Articular chondrocyte of knee joint (primary cell): ENCODE measurements around the gene OR8B3. TPM values are rescaled to one million over a fixed set of nuclear protein-coding genes. Genes with fewer than 3 reads are reported as not detected.

Source experiments
- total RNA-seq: library from RNA; depleted of rRNA; stranded (reverse); fragments of >200 nt; gene quantifications from 2 replicates; pipeline ENCODE4 v1.2.3, GENCODE V29; 2012

The OR8B3 gene, protein sequence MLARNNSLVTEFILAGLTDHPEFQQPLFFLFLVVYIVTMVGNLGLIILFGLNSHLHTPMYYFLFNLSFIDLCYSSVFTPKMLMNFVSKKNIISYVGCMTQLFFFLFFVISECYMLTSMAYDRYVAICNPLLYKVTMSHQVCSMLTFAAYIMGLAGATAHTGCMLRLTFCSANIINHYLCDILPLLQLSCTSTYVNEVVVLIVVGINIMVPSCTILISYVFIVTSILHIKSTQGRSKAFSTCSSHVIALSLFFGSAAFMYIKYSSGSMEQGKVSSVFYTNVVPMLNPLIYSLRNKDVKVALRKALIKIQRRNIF
- not detected in 2 replicates for total RNA-seq

GRCh38 chr11:124398924-124399323, at the start of gene OR8B3:
OR8B3 (minus strand) TSS chr11:124399024; CDS start chr11:124397351, 1,673 bp downstream.

DNA sequence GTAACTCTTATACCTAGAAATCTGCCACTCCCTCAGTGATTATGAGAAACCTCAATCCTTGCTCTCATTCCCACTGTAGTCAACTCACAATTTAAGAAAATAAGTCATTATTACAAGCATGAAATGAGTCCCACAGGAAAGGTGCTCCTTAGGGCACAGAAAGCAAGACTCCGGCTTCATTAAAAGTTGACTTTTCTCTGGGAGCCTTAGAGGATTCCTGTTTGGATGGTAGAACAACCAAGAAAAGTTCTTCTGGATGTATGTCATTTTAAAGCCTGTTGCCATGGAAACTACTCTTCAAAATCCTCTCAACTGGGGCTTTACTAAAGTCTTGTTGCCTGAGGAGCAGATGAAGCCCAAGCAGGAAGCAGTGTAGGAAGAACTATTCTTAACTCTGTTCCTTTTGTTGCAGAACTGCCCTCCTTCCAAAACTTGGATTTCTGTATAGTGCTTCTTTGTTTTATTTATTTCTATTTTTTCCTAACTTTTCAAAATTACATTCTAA, 46.9 kb upstream of the OR8B3 start, which contains the start of gene OR8B8:
TSS of gene OR8B8 (minus strand) at position 51 of the 505 bp plus-strand sequence. CDS start 4,611 bp downstream, outside the sequence.

GRCh38 chr11:124424384-124424921, 25.6 kb upstream of the OR8B3 start, which contains the start of gene OR8B4:
OR8B4 (minus strand) TSS chr11:124424871; CDS start chr11:124424871, 0 bp downstream.

DNA sequence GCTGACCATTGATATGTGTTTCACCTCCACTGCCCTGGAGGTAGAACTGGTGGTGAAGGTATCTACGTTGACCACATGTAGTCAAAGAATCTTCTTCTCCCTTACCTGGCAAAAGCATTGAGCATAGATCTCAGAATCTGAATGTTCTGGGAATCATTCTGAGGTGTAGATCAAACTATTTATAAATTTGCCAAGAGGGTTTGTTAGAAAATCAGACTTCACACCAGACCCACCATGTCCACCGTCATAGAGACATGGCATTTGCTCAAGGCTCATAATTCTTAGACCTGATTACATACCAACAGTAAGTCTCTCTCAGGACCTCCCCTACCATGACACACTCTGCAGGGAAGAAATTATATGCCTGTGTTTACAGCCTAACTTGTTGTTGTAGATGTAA, 14.4 kb downstream of the OR8B3 start, which contains the start of gene OR8B2:
TSS of gene OR8B2 (minus strand) at position 101 of the 400 bp plus-strand sequence. CDS start 1,156 bp downstream, outside the sequence.

Other genes with a start within 250 kb of the OR8B3 start
- gene OR10D3, start 215.7 kb downstream of the OR8B3 start, total RNA-seq, result under 0.01 TPM in 1 of 2 replicates, not detected in the other
- 0.43 TPM in 1 of 2 replicates, not detected in the other for gene OR8G1, start 157.9 kb downstream of the OR8B3 start, total RNA-seq
- not detected in 2 replicates for gene OR8G5, start 142.6 kb downstream of the OR8B3 start, total RNA-seq
- not detected in 2 replicates for gene OR8D1, start 85.1 kb downstream of the OR8B3 start, total RNA-seq
- not detected in 2 replicates for gene OR8D2, start 78.8 kb downstream of the OR8B3 start, total RNA-seq
- not detected in 2 replicates for gene OR8B2, start 14.5 kb downstream of the OR8B3 start, total RNA-seq
- gene OR8B4, start 25.8 kb upstream of the OR8B3 start, total RNA-seq, result not detected in 2 replicates
- gene OR8B8, start 46.7 kb upstream of the OR8B3 start, total RNA-seq, result not detected in 2 replicates
- gene OR8B12, start 144.6 kb upstream of the OR8B3 start, total RNA-seq, result not detected in 2 replicates
- under 0.01 TPM in 1 of 2 replicates, not detected in the other for gene OR8A1, start 171.0 kb upstream of the OR8B3 start, total RNA-seq
- gene PANX3, start 212.4 kb upstream of the OR8B3 start, total RNA-seq, result 0.22 TPM in 1 of 2 replicates, not detected in the other
- gene TBRG1, start 223.8 kb upstream of the OR8B3 start, total RNA-seq, result 36.2 and 36.4 TPM in 2 replicates